Activated CD8-positive, alpha-beta memory T cell treated with anti-CD3 and anti-CD28 coated beads, Interleukin-2, amount 10 ng/mL, durations not matched to agents 7 days and 5 days (primary cell): Measurements from ENCODE around the gene VPS26B. TPM values are rescaled to one million over a fixed set of nuclear protein-coding genes. Genes with fewer than 3 reads are reported as not detected.
"Not testable (repeated sequence)": the region's sequence is repeated elsewhere in the genome, so short reads cannot be mapped to it uniquely, and the experiment has no call there.

ENCODE experiments used
- ATAC-seq: fragments of 150-1000 bp; cut with Tn5 transposase; one replicate; pipeline ENCODE4 v1.10.0; 2021; ENCODE audit warnings: moderate library complexity
- CTCF ChIA-PET: fragments of 350-600 bp; sonication (Branson Sonifier 250); formaldehyde crosslinking; loops from one replicate; lab custom pipeline; 2021; ENCODE audit warnings: antibody characterized with exemption; lab: Charles Lee
- DNase-seq: peaks from one replicate; pipeline ENCODE4 v3.0.0-alpha.2; 2020
- H3K27ac Mint-ChIP-seq: one replicate; pipeline ENCODE4 v1.8.0; 2021; ENCODE audit warnings: mild to moderate bottlenecking, mixed read lengths
- H3K27me3 Mint-ChIP-seq: one replicate; pipeline ENCODE4 v1.8.0; 2021; ENCODE audit warnings: mixed read lengths
- H3K36me3 Mint-ChIP-seq: one replicate; pipeline ENCODE4 v1.8.0; 2021; ENCODE audit warnings: mild to moderate bottlenecking, mixed read lengths
- H3K4me1 Mint-ChIP-seq: one replicate; pipeline ENCODE4 v1.8.0; 2021; ENCODE audit warnings: mixed read lengths
- H3K4me3 Mint-ChIP-seq: one replicate; pipeline ENCODE4 v1.8.0; 2021; ENCODE audit warnings: mild to moderate bottlenecking, moderate library complexity, mixed read lengths
- H3K9me3 Mint-ChIP-seq: one replicate; pipeline ENCODE4 v1.8.0; 2022; ENCODE audit warnings: low read depth, mixed read lengths
- total RNA-seq, 2 experiments: library from RNA; stranded (reverse); gene quantifications; one replicate each; pipeline ENCODE4 v1.2.3, GENCODE V29; 2021

The VPS26B gene
- total RNA-seq, 2 experiments from 2014 or later, result 52.6 to 69.8 TPM

DNA sequence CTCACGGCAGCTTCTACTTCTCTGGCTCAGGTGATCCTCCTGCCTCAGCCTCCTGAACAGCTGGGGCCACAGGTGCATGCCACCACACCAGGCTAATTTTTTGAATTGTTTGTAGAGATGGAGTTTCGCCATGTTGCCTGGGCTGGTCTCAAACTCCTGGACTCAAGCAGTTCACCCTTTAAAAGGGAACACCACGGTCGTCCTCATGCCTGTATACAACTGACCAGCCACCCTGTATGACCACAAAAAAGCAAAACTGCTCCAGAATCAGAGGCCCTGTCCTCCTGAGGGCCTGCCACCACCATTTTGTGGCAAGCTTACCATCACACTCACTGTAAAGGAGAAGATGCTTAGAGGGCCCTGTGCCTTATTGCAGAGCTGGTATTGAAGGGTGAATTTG is 53.9 kb downstream of the VPS26B start:
- peaks cover 4% of the 10 kb centered on the region for H3K27me3 Mint-ChIP-seq
- H3K27ac Mint-ChIP-seq, result no peak overlapping the region
- DNase-seq (peak; percentile 39), ATAC-seq (no peak)
- H3K4me3 Mint-ChIP-seq, result no peak overlapping the region
- no peaks in the 10 kb centered on the region for H3K9me3 Mint-ChIP-seq
- CTCF ChIA-PET, result interaction anchor here (1.2 kb wide), 1 partner anchor 44 kb away, joined by 3 read pairs; no protein-coding TSS in a partner anchor
- peaks cover 30% of the 10 kb centered on the region for H3K4me1 Mint-ChIP-seq
- peaks cover 5% of the 10 kb centered on the region for H3K36me3 Mint-ChIP-seq

DNA sequence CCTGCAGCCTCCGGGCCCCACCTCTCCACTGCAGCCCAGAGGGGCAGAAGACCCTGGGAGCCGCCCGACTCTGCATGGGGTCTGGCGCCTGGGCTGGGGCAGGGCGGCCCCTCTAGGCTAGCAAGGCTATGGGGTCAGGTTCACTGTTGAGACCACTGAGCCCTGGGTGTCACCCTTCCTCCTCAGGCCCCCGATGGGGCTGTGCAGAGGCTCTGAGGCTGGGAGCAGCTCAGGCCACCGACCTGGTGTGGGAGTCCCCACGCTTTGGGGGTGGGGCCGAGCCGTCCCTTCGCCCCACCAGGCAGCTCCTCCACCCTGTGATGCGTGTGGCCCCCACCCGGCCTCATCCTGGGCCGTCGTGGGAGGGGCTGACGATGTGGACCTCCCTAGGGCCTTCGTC is 57.2 kb downstream of the VPS26B start:
- H3K36me3 Mint-ChIP-seq, ATAC-seq, H3K4me3 Mint-ChIP-seq, CTCF ChIA-PET, H3K27me3 Mint-ChIP-seq, DNase-seq, H3K27ac Mint-ChIP-seq, H3K9me3 Mint-ChIP-seq, H3K4me1 Mint-ChIP-seq: not testable (repeated sequence)

DNA sequence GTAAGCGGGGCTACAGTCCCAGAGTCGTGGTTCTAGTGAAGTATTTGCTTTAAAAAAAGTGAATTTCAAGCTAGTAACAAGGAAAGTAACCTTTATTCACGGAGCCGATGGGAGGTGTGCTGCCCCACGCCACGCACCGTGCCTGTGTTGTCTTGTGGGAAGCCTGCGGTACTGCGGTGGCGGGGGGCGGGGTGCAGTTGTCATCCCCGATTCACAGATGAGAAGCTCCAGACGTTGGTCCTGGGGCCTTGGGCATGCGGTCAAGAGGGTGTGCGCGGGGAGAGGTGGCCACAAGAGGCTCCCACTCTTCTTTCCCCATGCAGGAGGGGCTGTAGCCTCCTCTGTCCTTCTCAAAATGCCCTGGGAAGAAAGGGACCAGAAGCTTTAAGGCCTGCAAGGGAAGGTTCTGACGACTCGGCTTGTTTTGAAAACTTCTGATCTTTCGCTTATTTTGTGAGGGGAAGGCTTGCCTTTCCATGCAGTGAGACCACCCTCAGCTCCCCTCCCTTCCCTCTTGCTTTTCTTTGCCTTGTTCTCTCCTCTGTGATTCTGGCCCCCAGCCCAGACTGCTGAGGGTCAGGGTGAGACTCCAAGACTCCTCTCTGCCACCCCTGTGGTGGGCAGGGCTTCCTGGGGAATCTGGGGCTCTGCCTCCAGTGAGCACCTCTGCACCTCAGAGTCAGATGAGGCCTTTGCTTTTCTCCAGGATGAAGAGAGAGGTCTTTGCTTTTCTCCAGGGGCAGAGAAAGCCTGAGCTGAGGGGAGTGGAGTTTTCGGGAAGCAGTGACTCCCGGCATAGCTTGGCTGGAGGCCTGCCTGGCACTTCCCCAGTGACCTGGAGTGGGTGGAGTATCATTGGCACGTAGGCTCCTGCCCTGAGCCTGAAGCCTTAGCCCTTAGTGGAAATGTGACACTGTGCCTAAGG is 57.9 kb downstream of the VPS26B start:
- H3K9me3 Mint-ChIP-seq, result no peaks in the 10 kb centered on the region
- no peak overlapping the region for H3K4me3 Mint-ChIP-seq
- CTCF ChIA-PET, result no interaction called here
- no peak overlapping the region for H3K27ac Mint-ChIP-seq
- H3K4me1 Mint-ChIP-seq, result peaks cover 7% of the 10 kb centered on the region
- ATAC-seq (no peak), DNase-seq (peak; percentile 30)
- peaks cover 3% of the 10 kb centered on the region for H3K36me3 Mint-ChIP-seq
- peaks cover under 1% of the 10 kb centered on the region for H3K27me3 Mint-ChIP-seq

DNA sequence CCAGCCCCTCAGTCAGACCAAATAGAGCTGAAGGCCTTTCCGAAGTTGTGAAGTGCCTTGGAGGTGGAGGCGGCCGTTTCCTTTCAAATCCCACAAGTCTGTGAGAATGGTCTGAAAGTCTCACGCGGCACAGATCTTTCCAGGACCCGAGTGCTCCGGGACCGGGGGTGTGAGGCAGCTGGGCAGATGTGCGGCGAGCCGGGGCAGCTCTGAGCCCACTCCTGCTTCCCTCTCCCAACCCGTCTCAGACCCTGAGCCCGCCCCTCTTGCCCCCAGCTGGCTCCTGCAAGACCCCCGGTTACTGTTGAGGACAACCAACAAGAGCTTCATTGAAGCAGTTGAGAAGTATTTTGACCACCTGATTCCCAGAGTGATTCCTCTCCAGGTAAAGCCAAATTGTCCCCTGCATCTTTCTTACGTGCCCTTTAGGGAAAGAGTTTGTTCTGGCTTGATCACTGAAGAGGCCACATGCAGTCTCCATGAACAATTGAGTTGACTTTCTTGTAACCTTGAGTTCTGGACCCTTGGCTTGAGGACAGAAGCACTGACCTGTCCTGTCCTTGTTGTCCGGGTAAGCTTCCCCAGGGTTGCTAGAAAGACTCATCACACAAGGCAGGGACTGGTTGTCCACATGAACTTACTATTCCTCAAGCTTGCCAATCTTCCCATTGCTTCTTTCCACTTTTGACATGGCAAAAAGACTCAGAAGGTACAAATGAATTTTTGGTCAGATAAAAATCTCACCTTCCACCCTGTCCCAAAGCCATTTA is 59.2 kb downstream of the VPS26B start:
- DNase-seq (peak; percentile 30), ATAC-seq (no peak)
- Mint-ChIP-seq H3K9me3 (no peaks in the 10 kb centered on the region), H3K27me3 (no peaks in the 10 kb centered on the region), H3K36me3 (peaks cover 3% of the 10 kb centered on the region), H3K4me1 (peaks cover 4% of the 10 kb centered on the region), H3K27ac (no peak overlapping the region), H3K4me3 (no peak overlapping the region)
- CTCF ChIA-PET, result no interaction called here

DNA sequence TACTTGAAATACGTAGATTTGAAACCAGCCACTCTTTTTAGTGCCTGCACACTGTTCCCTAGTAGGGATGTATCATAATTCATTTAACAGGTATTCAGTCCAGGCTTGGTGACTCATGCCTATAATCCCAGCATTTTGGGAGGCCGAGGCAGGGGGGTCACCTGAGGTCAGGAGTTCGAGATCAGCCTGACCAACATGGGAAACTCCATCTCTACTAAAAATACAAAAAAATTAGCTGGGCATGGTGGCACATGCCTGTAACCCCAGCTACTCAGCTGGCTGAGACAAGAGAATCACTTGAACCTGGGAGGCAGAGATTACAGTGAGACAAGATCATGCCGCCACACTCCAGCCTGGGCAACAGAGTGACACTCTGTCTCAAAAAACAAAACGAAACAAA is 59.9 kb downstream of the VPS26B start:
- H3K27ac Mint-ChIP-seq, H3K9me3 Mint-ChIP-seq, H3K4me3 Mint-ChIP-seq, H3K4me1 Mint-ChIP-seq, DNase-seq, CTCF ChIA-PET, H3K36me3 Mint-ChIP-seq, ATAC-seq, H3K27me3 Mint-ChIP-seq: not testable (repeated sequence)

DNA sequence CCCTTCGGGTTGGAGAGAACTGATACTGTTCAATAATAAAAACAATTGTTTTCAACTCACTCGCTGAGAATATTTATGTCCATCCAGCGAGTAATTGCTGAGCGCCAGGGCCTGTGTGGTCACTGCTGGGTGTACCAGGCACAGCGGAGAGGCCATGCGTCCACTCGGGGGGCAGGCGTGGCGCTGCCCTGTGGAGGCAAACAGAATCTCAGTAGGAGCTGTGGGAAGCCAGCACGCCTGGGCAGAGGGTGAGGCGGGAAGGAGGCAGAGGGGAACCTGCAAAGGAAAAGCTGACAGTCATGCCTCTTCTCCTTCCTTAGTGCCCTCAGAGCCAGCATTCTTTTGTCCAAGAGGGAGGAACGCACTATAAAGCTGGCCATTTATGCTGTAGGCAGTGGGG is 63.1 kb downstream of the VPS26B start:
- Mint-ChIP-seq H3K4me3 (no peak overlapping the region), H3K36me3 (no peaks in the 10 kb centered on the region), H3K27ac (no peak overlapping the region), H3K4me1 (no peaks in the 10 kb centered on the region), H3K9me3 (no peaks in the 10 kb centered on the region), H3K27me3 (no peaks in the 10 kb centered on the region)
- DNase-seq (peak; percentile 19), ATAC-seq (no peak)
- CTCF ChIA-PET, result interaction anchor here (1.5 kb wide), 1 partner anchor 12 kb away, joined by 4 read pairs; the partner anchor contains the start of gene GLB1L3

DNA sequence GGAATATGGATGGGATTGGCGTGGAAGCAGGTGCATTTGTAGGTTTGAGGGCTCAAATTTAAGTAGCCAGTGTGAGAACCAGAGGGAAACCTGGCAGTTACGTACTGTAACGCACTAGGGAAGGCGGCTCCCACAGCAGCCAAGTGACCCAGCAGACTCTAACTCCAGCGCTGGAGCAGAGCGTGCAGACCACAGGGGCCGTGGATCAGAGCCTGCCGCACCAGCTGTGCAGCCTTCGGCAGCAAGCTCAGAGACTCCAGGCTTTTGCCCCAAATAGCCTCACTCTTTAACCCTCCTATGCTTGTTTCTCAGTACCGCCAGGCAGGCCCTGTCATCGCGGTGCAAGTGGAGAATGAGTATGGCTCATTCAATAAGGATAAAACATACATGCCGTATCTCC is 64.0 kb downstream of the VPS26B start:
- CTCF ChIA-PET, result interaction anchor here (1.5 kb wide), 1 partner anchor 13 kb away, joined by 4 read pairs; the partner anchor contains the start of gene GLB1L3
- no peak overlapping the region for H3K27ac Mint-ChIP-seq
- H3K4me3 Mint-ChIP-seq, result no peak overlapping the region
- H3K9me3 Mint-ChIP-seq, result no peaks in the 10 kb centered on the region
- no peaks in the 10 kb centered on the region for H3K27me3 Mint-ChIP-seq
- no peaks in the 10 kb centered on the region for H3K4me1 Mint-ChIP-seq
- DNase-seq (peak; percentile 30), ATAC-seq (no peak)
- no peaks in the 10 kb centered on the region for H3K36me3 Mint-ChIP-seq

DNA sequence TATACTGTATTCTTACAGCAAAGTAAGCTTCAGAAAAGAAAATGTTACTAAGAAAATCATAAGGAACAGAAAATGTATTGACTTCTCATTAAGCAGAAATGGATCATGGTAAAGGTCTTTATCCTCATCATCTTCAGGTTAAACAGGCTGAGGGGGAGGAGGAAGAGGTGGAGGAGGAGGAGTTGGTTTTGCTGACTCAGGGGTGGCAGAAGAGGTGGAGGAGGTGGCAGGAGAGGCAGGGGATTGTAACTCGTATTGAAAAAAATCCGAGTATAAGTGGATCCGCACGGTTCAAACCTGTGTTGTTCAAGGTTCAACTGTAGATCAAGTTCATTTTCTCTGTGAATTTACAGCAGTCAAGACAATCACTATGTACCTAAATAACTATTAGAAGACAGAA is 64.7 kb downstream of the VPS26B start:
- Mint-ChIP-seq H3K4me1 (no peaks in the 10 kb centered on the region), H3K27ac (no peak overlapping the region)
- CTCF ChIA-PET, result interaction anchor here (1.5 kb wide), 1 partner anchor 13 kb away, joined by 4 read pairs; the partner anchor contains the start of gene GLB1L3

DNA sequence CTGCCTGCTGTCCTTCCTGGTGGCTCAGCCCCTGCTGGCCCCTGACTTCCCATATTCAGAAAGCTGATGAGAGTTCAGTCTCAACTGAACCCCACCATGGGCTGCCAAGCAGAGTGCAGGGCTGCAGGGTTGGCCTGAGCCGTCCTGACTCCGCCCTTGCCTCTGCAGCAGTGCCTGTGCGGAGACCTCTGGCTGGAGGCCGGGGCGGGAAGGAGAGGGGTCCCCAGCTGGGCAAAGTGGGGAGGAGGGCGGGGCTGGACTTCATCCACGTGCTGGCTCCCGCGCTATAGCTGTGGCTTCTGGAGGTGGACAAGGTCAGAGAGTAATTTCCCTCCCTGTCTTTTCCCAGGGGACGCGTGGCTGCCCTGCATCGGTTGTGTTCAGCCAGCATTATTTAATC is 65.3 kb downstream of the VPS26B start:
- peak; percentile 23 for DNase-seq
- H3K9me3 Mint-ChIP-seq, result no peaks in the 10 kb centered on the region
- no peak overlapping the region for H3K27ac Mint-ChIP-seq
- no peak for ATAC-seq
- peaks cover 3% of the 10 kb centered on the region for H3K36me3 Mint-ChIP-seq
- CTCF ChIA-PET, result no interaction called here
- no peaks in the 10 kb centered on the region for H3K27me3 Mint-ChIP-seq
- no peak overlapping the region for H3K4me3 Mint-ChIP-seq
- H3K4me1 Mint-ChIP-seq, result peaks cover 4% of the 10 kb centered on the region

More for the DNA sequence above, 64.7 kb downstream of the VPS26B start:
- H3K9me3 Mint-ChIP-seq, result no peaks in the 10 kb centered on the region
- H3K4me3 Mint-ChIP-seq, result no peak overlapping the region
- no peaks in the 10 kb centered on the region for H3K36me3 Mint-ChIP-seq
- H3K27me3 Mint-ChIP-seq, result no peaks in the 10 kb centered on the region
- peak; percentile 21 for DNase-seq
- no peak for ATAC-seq

DNA sequence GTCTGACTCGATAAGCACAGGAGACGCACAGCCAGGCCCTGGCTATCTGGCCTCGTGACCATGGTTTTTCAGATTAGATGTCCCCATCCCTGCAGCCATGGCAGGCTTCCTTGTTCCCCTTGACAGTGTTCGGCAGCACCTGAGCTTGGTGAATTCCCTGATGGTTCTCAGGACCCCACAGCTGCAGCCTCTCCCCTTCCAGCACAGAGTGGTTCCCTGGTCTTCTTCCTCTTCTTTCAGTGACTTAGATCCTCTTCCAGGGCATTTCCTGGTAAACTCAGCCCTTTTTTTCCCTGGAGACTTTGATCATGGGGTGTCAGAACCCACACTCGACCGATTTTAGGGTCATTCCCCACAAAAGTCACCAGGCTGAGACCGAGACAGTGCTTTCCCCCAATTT is 66.2 kb downstream of the VPS26B start:
- H3K4me1 Mint-ChIP-seq, result peaks cover 6% of the 10 kb centered on the region
- H3K9me3 Mint-ChIP-seq, result no peaks in the 10 kb centered on the region
- DNase-seq, result no peak
- H3K27me3 Mint-ChIP-seq, result no peaks in the 10 kb centered on the region
- CTCF ChIA-PET, result interaction anchor here (0.8 kb wide), 1 partner anchor 20 kb away, joined by 3 read pairs; no protein-coding TSS in a partner anchor
- H3K27ac Mint-ChIP-seq, result no peak overlapping the region
- H3K36me3 Mint-ChIP-seq, result peaks cover 3% of the 10 kb centered on the region
- no peak overlapping the region for H3K4me3 Mint-ChIP-seq
- ATAC-seq, result no peak

DNA sequence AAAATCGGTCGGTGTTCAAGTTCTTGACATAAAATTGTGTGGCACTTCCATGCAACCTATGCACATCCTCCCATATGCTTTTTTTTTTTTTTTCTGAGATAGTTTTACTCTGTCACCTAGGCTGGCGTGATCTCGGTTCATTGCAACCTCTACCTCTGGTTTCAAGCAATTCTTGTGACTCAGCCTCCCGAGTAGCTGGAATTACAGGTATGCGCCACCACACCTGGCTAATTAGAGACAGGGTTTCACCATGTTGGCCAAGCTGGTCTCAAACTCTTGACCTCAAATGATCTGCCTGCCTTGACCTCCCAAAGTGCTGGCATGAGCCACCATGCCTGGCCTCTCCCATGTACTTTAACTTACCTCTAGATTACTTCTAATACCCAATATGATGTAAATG is 66.7 kb downstream of the VPS26B start:
- Mint-ChIP-seq H3K27ac (no peak overlapping the region), H3K9me3 (no peaks in the 10 kb centered on the region), H3K36me3 (peaks cover 6% of the 10 kb centered on the region), H3K27me3 (no peaks in the 10 kb centered on the region), H3K4me1 (peaks cover 6% of the 10 kb centered on the region), H3K4me3 (no peak overlapping the region)
- CTCF ChIA-PET, result interaction anchor here (0.8 kb wide), 1 partner anchor 19 kb away, joined by 3 read pairs; no protein-coding TSS in a partner anchor
- DNase-seq (no peak), ATAC-seq (no peak)

DNA sequence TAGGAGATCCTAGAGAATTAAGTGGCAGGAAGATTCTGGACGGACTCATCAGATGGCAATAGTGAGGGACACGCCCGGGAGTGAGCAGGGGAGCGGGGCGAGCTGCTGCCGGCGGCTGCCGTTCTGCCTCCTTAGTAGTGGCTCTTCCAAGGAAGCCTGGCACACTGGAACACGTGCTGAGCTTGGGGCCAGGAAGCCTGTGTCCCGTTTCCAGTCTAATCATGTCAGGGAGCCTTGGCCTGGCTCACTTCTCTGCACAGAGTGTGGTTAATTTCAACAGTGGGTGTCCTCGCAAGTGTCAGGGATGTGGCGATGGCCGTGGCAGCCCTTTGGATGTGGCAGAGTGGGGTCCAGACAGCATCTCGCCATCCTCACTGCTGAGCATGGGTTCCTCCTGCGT is 68.2 kb downstream of the VPS26B start:
- H3K27ac Mint-ChIP-seq, result no peak overlapping the region
- CTCF ChIA-PET, result no interaction called here
- ATAC-seq (no peak), DNase-seq (no peak)
- no peaks in the 10 kb centered on the region for H3K27me3 Mint-ChIP-seq
- peaks cover 6% of the 10 kb centered on the region for H3K4me1 Mint-ChIP-seq
- peaks cover 6% of the 10 kb centered on the region for H3K36me3 Mint-ChIP-seq
- H3K4me3 Mint-ChIP-seq, result no peak overlapping the region
- H3K9me3 Mint-ChIP-seq, result no peaks in the 10 kb centered on the region
